DOHH2 (cell line): ENCODE data around the gene RPS6KB2.

ENCODE experiments used
- EZH2phosphoT487 ChIP-seq: fragments of 200-600 bp; sonication (generic); IDR thresholded peaks from 2 replicates; pipeline ENCODE4 v1.6.1; 2017; ENCODE audit warnings: borderline replicate concordance, mild to moderate bottlenecking, antibody characterized with exemption, low read length, moderate library complexity, mixed read lengths
- TF ChIP-seq, protein P1 (sequence below): fragments of 200-600 bp; sonication (generic); IDR thresholded peaks from one replicate; pipeline ENCODE4 v1.5.1; 2014; ENCODE audit warnings: antibody characterized with exemption, mild to moderate bottlenecking, low read depth, low read length; ENCODE audit not compliant: poor library complexity, severe bottlenecking

DNA sequence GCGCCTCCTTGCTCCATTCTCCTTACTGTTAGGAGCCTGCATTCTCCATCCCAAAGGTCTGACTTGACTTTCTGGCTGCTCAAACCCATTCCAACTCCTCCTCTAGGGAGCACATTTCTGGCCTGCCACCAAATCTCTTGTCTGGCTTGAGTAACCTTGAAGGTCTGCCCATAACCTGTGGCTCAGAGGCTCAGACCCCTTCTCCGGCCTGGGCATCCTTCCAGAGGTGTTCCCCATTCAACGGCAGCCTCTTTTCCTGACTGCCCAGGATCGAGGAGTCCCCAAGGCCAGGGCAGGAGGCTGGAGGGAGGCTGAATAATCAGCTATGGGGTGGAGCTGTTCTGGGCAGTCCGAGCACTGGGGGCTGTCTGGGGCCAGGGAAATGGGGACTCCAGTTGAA, 34.3 kb upstream of the RPS6KB2 start:
- TF ChIP-seq EZH2phosphoT487, result no peak
- TF ChIP-seq, protein P1, sequence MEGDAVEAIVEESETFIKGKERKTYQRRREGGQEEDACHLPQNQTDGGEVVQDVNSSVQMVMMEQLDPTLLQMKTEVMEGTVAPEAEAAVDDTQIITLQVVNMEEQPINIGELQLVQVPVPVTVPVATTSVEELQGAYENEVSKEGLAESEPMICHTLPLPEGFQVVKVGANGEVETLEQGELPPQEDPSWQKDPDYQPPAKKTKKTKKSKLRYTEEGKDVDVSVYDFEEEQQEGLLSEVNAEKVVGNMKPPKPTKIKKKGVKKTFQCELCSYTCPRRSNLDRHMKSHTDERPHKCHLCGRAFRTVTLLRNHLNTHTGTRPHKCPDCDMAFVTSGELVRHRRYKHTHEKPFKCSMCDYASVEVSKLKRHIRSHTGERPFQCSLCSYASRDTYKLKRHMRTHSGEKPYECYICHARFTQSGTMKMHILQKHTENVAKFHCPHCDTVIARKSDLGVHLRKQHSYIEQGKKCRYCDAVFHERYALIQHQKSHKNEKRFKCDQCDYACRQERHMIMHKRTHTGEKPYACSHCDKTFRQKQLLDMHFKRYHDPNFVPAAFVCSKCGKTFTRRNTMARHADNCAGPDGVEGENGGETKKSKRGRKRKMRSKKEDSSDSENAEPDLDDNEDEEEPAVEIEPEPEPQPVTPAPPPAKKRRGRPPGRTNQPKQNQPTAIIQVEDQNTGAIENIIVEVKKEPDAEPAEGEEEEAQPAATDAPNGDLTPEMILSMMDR, result no peak
